ENCODE results near the gene FIP1L1.
"Not testable (repeated sequence)": the region's sequence is repeated elsewhere in the genome, so short reads cannot be mapped to it uniquely, and the experiment has no call there.

The FIP1L1 gene

GRCh38 chr4:53377319-53378170 is at the start of gene FIP1L1:
TSS of gene FIP1L1 (plus strand) at chr4:53377641. CDS start at chr4:53377839, 198 bp downstream.
- peak; percentile 45 for DNase-seq (ENCODE audit: low read depth)

GRCh38 chr4:53334916-53335315 is 42.5 kb upstream of the FIP1L1 start:
- not testable (repeated sequence) for DNase-seq (ENCODE audit: low read depth)

GRCh38 chr4:53340145-53340544 is 37.3 kb upstream of the FIP1L1 start:
- not testable (repeated sequence) for DNase-seq (ENCODE audit: low read depth)

GRCh38 chr4:53346392-53346791 is 31.0 kb upstream of the FIP1L1 start:
- DNase-seq (ENCODE audit: low read depth) = not testable (repeated sequence)

- no peak for DNase-seq (ENCODE audit: low read depth)
These were observed 30.3 kb upstream of the FIP1L1 start for GRCh38 chr4:53346920-53347852.

- no peak for DNase-seq (ENCODE audit: low read depth)
These were observed 29.4 kb upstream of the FIP1L1 start for GRCh38 chr4:53348046-53348445.

GRCh38 chr4:53349091-53349491 is 28.4 kb upstream of the FIP1L1 start:
- no peak for DNase-seq (ENCODE audit: low read depth)

GRCh38 chr4:53354012-53354722 is 23.3 kb upstream of the FIP1L1 start:
- DNase-seq (ENCODE audit: low read depth) = no peak

- no peak for DNase-seq (ENCODE audit: low read depth)
These were observed 21.4 kb upstream of the FIP1L1 start for GRCh38 chr4:53355930-53356521.

GRCh38 chr4:53361451-53361850 is 16.0 kb upstream of the FIP1L1 start:
- no peak for DNase-seq (ENCODE audit: low read depth)

- DNase-seq (ENCODE audit: low read depth) = no peak
These were observed 15.3 kb upstream of the FIP1L1 start for GRCh38 chr4:53362093-53362492.

- no peak for DNase-seq (ENCODE audit: low read depth)
These were observed 12.8 kb upstream of the FIP1L1 start for GRCh38 chr4:53364624-53365023.

GRCh38 chr4:53365121-53365485 is 12.3 kb upstream of the FIP1L1 start:
- DNase-seq (ENCODE audit: low read depth) = no peak

- DNase-seq (ENCODE audit: low read depth) = peak; percentile 85
These were observed 11.7 kb upstream of the FIP1L1 start, which contains the start of gene SCFD2 for GRCh38 chr4:53365486-53366300. TSS of gene SCFD2 (minus strand) at chr4:53366061.

GRCh38 chr4:53366301-53366716 is 11.1 kb upstream of the FIP1L1 start:
- no peak for DNase-seq (ENCODE audit: low read depth)

- DNase-seq (ENCODE audit: low read depth) = no peak
These were observed 9.7 kb upstream of the FIP1L1 start for GRCh38 chr4:53367721-53368120.

GRCh38 chr4:53371049-53371448 is 6.4 kb upstream of the FIP1L1 start:
- DNase-seq (ENCODE audit: low read depth) = no peak

GRCh38 chr4:53371843-53372521 is 5.5 kb upstream of the FIP1L1 start:
- DNase-seq (ENCODE audit: low read depth) = no peak

- no peak for DNase-seq (ENCODE audit: low read depth)
These were observed 2.6 kb upstream of the FIP1L1 start for GRCh38 chr4:53374777-53375258.

- no peak for DNase-seq (ENCODE audit: low read depth)
These were observed 541 bp upstream of the FIP1L1 start for GRCh38 chr4:53376900-53377299.

Data from non-pigmented ciliary epithelial cell (primary cell).